LNCAP (cell line): ENCODE results near the gene GABRD.

ENCODE experiments used
- TF ChIP-seq, protein P1 (sequence below): fragments of 450-650 bp; IDR thresholded peaks from 2 replicates; pipeline ENCODE4 v1.5.1; 2017; ENCODE audit warnings: mild to moderate bottlenecking

Gene GABRD

DNA sequence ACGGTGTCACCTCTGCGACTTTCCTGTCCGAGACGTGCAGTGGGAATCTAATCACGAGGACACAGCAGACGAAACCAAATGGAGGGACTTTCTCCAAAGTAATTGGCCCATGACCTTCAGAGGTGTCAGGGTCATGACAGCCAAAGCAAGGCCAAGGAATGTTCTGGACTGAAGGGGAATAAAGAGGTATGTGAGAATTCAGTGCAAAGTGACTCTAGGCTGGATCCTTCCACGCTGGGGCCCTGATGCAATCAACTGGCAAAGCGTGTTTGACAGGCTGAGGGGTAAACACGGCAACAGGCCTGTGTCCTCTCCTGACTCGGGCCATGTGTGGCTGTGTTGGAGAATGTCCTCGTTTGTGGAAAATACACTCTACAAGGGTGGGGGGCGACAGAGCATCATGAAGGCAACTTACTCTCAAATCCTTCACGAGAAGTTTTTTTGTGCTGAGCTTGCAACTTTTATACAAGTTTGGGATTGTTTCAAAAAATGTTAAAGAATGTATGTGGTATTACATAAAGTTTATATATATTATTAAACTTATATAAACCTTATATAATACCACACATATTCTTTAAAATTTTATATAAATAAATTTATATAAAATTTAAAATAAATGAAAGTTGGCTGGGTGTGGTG, 17.3 kb upstream of the GABRD start:
- TF ChIP-seq, protein P1, sequence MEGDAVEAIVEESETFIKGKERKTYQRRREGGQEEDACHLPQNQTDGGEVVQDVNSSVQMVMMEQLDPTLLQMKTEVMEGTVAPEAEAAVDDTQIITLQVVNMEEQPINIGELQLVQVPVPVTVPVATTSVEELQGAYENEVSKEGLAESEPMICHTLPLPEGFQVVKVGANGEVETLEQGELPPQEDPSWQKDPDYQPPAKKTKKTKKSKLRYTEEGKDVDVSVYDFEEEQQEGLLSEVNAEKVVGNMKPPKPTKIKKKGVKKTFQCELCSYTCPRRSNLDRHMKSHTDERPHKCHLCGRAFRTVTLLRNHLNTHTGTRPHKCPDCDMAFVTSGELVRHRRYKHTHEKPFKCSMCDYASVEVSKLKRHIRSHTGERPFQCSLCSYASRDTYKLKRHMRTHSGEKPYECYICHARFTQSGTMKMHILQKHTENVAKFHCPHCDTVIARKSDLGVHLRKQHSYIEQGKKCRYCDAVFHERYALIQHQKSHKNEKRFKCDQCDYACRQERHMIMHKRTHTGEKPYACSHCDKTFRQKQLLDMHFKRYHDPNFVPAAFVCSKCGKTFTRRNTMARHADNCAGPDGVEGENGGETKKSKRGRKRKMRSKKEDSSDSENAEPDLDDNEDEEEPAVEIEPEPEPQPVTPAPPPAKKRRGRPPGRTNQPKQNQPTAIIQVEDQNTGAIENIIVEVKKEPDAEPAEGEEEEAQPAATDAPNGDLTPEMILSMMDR = no peak

- TF ChIP-seq, protein P1 = no peak
These were observed 15.5 kb upstream of the GABRD start, which contains the start of gene CFAP74 for GRCh38 chr1:2003541-2004131. TSS of gene CFAP74 (minus strand) at chr1:2003786. CDS start at chr1:1990956, 12,830 bp downstream.

DNA sequence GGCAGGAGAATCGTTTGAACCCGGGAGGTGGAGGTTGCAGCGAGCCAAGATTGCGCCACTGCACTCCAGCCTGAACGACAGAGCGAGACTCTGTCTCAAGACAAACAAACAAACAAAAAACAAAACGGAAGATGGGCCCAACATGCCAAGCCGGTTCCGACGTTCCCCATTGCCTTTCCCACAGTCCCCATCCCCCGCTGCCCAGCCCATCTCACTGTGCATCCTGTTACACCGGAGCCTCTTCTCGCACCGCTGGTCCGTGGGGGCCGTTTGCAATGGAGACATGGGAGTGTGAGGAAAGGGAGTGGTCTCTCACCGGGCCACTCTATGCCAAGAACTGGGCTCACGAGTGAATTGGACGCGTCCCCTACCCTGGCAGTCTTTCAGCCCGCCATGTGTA, 14.3 kb upstream of the GABRD start:
- TF ChIP-seq, protein P1 = no peak

DNA sequence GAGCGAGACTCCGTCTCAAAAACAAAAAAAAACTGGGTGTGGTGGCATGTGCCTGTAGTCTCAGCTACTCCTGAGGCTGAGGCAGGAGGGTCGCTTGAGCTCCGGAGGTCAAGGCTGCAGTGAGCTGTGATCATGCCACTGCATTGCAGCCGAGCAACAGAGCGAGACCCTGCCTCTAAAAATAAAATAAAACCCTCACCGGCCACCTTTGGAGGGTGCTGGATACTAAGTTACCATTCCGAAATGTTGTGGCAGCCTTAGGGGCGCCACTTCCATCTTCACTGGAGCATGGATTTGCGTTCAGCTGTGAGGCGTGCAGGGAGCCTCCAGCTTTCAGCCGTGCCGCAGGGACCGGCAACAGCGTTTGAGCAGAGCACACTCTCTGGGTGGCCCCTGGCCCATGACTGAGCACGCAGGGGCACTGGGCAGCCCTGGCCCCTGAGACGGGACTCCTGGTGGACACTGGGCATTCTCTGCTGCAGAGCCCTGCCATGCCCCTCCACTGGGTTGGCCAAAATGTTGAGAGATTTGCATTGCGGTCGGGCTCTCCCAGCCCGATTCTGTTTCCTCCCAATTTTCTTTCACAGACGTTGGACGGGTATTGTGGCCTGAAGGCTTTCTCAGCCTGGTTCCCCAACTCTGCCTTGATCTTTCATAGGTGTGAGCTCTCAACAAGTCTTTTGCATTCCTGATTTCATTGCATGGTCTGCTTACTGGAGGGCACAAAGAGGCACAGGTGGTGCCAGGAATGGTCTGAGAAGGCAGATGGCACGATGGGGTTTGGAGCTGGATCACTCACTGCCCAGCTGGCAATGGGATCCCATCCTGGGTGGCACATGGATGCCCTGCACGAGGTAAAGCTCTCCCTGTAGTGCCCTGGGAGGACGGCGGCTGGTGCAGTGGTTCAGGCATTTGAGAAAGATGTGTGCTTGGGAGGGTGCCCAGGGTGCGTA, 9.8 kb upstream of the GABRD start:
- TF ChIP-seq, protein P1 = no peak

GRCh38 chr1:2014181-2014580, 5.0 kb upstream of the GABRD start:
- TF ChIP-seq, protein P1 = no peak

GRCh38 chr1:2014741-2015735, 4.1 kb upstream of the GABRD start:
- TF ChIP-seq, protein P1 = no peak
